Activated T-helper 1 cell treated with anti-CD3 and anti-CD28 coated beads, Interleukin-12 subunit alpha, Interleukin-12 subunit beta, Interleukin-2, Interleukin-4 antibody, amounts not matched to agents 30 ng/mL and 10 ng/mL and 1 ng/mL, durations not matched to agents 14 hours and 24 hours and 36 hours (primary cell): ENCODE measurements around the gene HERPUD2. TPM values are rescaled to one million over a fixed set of nuclear protein-coding genes. Genes with fewer than 3 reads are reported as not detected.

Experiments
- DNase-seq: peaks from one replicate; pipeline ENCODE4 v3.0.0; 2021; ENCODE audit warnings: low spot score
- H3K27ac Mint-ChIP-seq: one replicate; pipeline ENCODE4 v1.8.0; 2021; ENCODE audit warnings: mild to moderate bottlenecking, mixed read lengths
- H3K27me3 Mint-ChIP-seq: one replicate; pipeline ENCODE4 v1.8.0; 2022; ENCODE audit warnings: mild to moderate bottlenecking, moderate library complexity, mixed read lengths; ENCODE audit not compliant: insufficient read depth
- H3K36me3 Mint-ChIP-seq: one replicate; pipeline ENCODE4 v1.8.0; 2021; ENCODE audit warnings: low read depth, mixed read lengths
- H3K4me1 Mint-ChIP-seq: one replicate; pipeline ENCODE4 v1.8.0; 2021; ENCODE audit warnings: low read depth, mixed read lengths
- H3K4me3 Mint-ChIP-seq: one replicate; pipeline ENCODE4 v1.8.0; 2021; ENCODE audit warnings: mild to moderate bottlenecking, moderate library complexity, mixed read lengths
- H3K9me3 Mint-ChIP-seq: one replicate; pipeline ENCODE4 v1.8.0; 2021; ENCODE audit warnings: mixed read lengths
- intact Hi-C: fragments of 100-400 bp; cut with micrococcal nuclease; formaldehyde crosslinking; loops from one replicate; pipeline ENCODE4 v1.15.1; 2024
- total RNA-seq: library from RNA; stranded (reverse); gene quantifications from 2 replicates; pipeline ENCODE4 v1.2.3, GENCODE V29; 2022

HERPUD2 gene
- total RNA-seq, 1 donor from 2014 or later, result 24.8 TPM

- Mint-ChIP-seq H3K9me3 (peaks cover 11% of the 10 kb centered on the region), H3K27me3 (peaks cover 6% of the 10 kb centered on the region), H3K36me3 (no peaks in the 10 kb centered on the region), H3K4me1 (peaks cover 43% of the 10 kb centered on the region), H3K4me3 (no peak overlapping the region), H3K27ac (peak overlapping the region; percentile 56)
- DNase-seq, result no peak
- intact Hi-C loops, result loop anchor here (1.0 to 5.0 kb wide), 3 partner anchors 8 to 395 kb away; partner anchors contain the start of gene HERPUD2
Observed at GRCh38 chr7:35722054-35722849, 27.3 kb upstream of the HERPUD2 start.

- H3K4me1 Mint-ChIP-seq, result peaks cover 37% of the 10 kb centered on the region
Observed at GRCh38 chr7:35721288-35721687, 26.4 kb upstream of the HERPUD2 start.

GRCh38 chr7:35720849-35721248 lies 25.9 kb upstream of the HERPUD2 start:
- Mint-ChIP-seq H3K27ac (no peak overlapping the region), H3K9me3 (peaks cover 11% of the 10 kb centered on the region), H3K4me1 (peaks cover 33% of the 10 kb centered on the region), H3K27me3 (peaks cover 6% of the 10 kb centered on the region), H3K36me3 (no peaks in the 10 kb centered on the region), H3K4me3 (no peak overlapping the region)
- no peak for DNase-seq
- intact Hi-C loops, result loop anchor here (5.0 kb wide), 1 partner anchor 396 kb away; no protein-coding TSS in a partner anchor

More at GRCh38 chr7:35721288-35721687, 26.4 kb upstream of the HERPUD2 start:
- DNase-seq, result no peak
- Mint-ChIP-seq H3K27me3 (peaks cover 6% of the 10 kb centered on the region), H3K4me3 (no peak overlapping the region), H3K9me3 (peaks cover 11% of the 10 kb centered on the region), H3K36me3 (no peaks in the 10 kb centered on the region), H3K27ac (no peak overlapping the region)
- intact Hi-C loops, result loop anchor here (5.0 kb wide), 1 partner anchor 396 kb away; no protein-coding TSS in a partner anchor

DNA sequence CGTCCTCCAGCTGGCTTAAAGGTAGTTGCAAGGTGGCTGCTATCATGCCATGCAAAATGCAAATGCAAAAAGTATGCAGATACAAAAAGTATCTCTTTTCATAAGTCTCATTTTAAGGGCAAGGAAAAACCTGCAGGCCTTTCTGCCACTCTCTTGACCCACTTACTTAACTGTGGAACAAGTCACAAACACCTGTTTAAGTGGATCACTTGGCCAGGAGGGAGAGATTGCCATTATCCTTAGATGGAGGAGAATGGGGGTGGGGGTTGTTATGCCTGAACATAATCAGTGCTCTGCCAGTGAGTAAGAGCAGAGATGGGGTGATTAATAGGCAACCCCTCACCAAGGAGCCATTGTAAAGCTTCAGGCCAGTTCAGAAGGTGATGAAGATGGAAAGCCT lies 25.1 kb upstream of the HERPUD2 start:
- H3K4me1 Mint-ChIP-seq, result peaks cover 28% of the 10 kb centered on the region
- DNase-seq, result no peak
- peaks cover 11% of the 10 kb centered on the region for H3K9me3 Mint-ChIP-seq
- no peaks in the 10 kb centered on the region for H3K36me3 Mint-ChIP-seq
- intact Hi-C loops, result loop anchor here (5.0 kb wide), 1 partner anchor 397 kb away; no protein-coding TSS in a partner anchor
- H3K4me3 Mint-ChIP-seq, result no peak overlapping the region
- H3K27ac Mint-ChIP-seq, result no peak overlapping the region
- peaks cover 8% of the 10 kb centered on the region for H3K27me3 Mint-ChIP-seq

GRCh38 chr7:35718047-35718446 lies 23.1 kb upstream of the HERPUD2 start:
- peaks cover 13% of the 10 kb centered on the region for H3K4me1 Mint-ChIP-seq
- H3K4me3 Mint-ChIP-seq, result no peak overlapping the region
- intact Hi-C loops, result no loop called here

GRCh38 chr7:35717516-35717915 lies 22.6 kb upstream of the HERPUD2 start:
- Mint-ChIP-seq H3K9me3 (peaks cover 3% of the 10 kb centered on the region), H3K4me1 (peaks cover 7% of the 10 kb centered on the region), H3K4me3 (no peak overlapping the region), H3K27me3 (peaks cover 16% of the 10 kb centered on the region), H3K36me3 (no peaks in the 10 kb centered on the region), H3K27ac (no peak overlapping the region)
- DNase-seq, result no peak
- intact Hi-C loops, result no loop called here

More at GRCh38 chr7:35718047-35718446, 23.1 kb upstream of the HERPUD2 start:
- H3K27me3 Mint-ChIP-seq, result peaks cover 16% of the 10 kb centered on the region
- H3K9me3 Mint-ChIP-seq, result peaks cover 8% of the 10 kb centered on the region
- no peak for DNase-seq
- no peak overlapping the region for H3K27ac Mint-ChIP-seq
- no peaks in the 10 kb centered on the region for H3K36me3 Mint-ChIP-seq

DNA sequence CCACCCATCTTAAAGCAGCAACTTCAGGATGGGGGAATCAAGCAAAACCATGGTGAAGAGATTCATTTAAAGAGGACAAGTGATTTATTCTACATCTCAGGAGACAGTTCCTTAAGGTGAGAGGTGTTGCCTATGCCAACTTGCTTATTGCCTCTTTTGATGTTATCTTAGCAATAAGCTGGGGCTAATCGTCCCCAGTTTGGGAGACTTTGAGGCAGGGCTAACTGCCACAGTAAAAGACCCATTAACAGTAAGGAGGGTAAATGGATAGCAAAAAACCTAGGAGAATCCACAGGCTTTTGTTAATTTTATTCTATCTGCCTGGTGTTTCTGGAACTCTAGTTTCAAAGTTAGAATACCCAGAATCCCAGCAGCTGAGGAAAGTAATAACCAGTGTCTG lies 22.1 kb upstream of the HERPUD2 start:
- Mint-ChIP-seq H3K36me3 (no peaks in the 10 kb centered on the region), H3K9me3 (no peaks in the 10 kb centered on the region)

DNA sequence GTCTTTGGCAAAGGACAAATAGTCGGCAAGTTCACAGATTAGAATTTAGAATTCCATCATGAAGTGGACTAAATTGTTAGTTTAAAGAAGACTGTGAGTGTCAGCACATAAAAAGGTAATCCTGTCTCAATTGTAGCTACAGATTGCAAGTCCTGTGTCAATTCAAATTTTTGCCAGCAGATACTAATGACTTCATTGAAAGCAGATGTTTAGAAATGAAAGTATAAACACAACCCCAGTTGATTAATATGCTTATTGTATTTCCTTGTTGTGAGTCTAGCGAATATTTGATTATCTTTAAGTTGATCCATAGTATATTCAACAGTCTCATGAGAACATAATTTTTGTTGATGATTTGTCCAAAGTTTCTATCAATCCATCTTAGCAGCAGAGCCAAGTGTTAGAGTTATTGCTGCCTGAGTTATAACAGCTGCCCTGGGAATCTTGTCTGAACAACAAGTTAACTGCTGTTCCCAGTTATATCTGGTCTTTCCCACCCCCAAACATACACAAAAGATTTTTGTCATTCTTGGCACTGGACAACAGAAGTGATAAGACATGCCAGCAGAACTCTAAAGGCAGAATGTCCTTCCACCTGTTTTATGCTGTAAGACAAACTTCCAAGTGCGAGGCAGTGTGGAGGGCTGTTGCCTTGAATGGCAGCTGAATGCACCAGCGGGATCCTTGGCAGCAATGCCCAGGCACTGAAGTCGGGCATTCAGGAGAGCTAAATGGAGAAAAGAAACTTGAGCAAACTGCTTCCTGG lies 21.3 kb upstream of the HERPUD2 start:
- intact Hi-C loops, result no loop called here
- Mint-ChIP-seq H3K4me1 (peaks cover 4% of the 10 kb centered on the region), H3K36me3 (no peaks in the 10 kb centered on the region), H3K9me3 (no peaks in the 10 kb centered on the region), H3K27ac (no peak overlapping the region), H3K4me3 (no peak overlapping the region), H3K27me3 (peaks cover 20% of the 10 kb centered on the region)
- DNase-seq, result no peak

More for the DNA sequence above, 22.1 kb upstream of the HERPUD2 start:
- peaks cover 4% of the 10 kb centered on the region for H3K4me1 Mint-ChIP-seq
- intact Hi-C loops, result no loop called here
- no peak overlapping the region for H3K4me3 Mint-ChIP-seq
- no peak overlapping the region for H3K27ac Mint-ChIP-seq
- DNase-seq, result no peak
- peaks cover 16% of the 10 kb centered on the region for H3K27me3 Mint-ChIP-seq

DNA sequence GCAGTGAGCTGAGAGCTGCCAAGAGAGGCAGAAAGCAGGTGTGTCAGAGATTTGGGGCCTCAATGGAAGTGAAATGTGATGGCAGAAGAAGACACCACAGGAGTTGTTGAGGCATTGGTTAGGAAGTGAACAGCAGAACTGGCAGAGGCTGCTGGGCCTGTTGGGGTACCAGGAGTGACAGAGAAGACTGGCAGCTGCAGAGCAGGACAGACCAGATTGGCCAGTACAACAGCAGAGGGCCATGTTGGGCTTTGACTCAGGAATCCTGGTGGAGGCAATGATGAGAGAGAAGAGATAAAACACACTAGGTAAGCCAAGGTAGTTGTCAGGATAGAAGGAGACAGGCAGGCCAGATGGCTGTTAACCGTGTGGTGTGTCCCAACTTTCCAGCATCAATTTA lies 19.9 kb upstream of the HERPUD2 start:
- H3K9me3 Mint-ChIP-seq, result no peaks in the 10 kb centered on the region
- peaks cover 10% of the 10 kb centered on the region for H3K4me1 Mint-ChIP-seq
- peaks cover 2% of the 10 kb centered on the region for H3K36me3 Mint-ChIP-seq

GRCh38 chr7:35714407-35714806 lies 19.5 kb upstream of the HERPUD2 start:
- Mint-ChIP-seq H3K36me3 (peaks cover 2% of the 10 kb centered on the region), H3K27ac (no peak overlapping the region), H3K4me3 (no peak overlapping the region), H3K27me3 (peaks cover 26% of the 10 kb centered on the region), H3K9me3 (no peaks in the 10 kb centered on the region), H3K4me1 (peaks cover 15% of the 10 kb centered on the region)
- intact Hi-C loops, result no loop called here
- DNase-seq, result no peak

More for the DNA sequence above, 19.9 kb upstream of the HERPUD2 start:
- Mint-ChIP-seq H3K27ac (no peak overlapping the region), H3K4me3 (no peak overlapping the region), H3K27me3 (peaks cover 26% of the 10 kb centered on the region)
- no peak for DNase-seq
- intact Hi-C loops, result no loop called here

GRCh38 chr7:35712563-35713226 lies 17.8 kb upstream of the HERPUD2 start:
- intact Hi-C loops, result no loop called here

GRCh38 chr7:35707422-35707821 lies 12.5 kb upstream of the HERPUD2 start:
- Mint-ChIP-seq H3K27me3 (peaks cover 16% of the 10 kb centered on the region), H3K36me3 (peaks cover 2% of the 10 kb centered on the region), H3K9me3 (no peaks in the 10 kb centered on the region), H3K27ac (no peak overlapping the region), H3K4me1 (peaks cover 20% of the 10 kb centered on the region), H3K4me3 (no peak overlapping the region)
- DNase-seq, result no peak
- intact Hi-C loops, result no loop called here

More at GRCh38 chr7:35712563-35713226, 17.8 kb upstream of the HERPUD2 start:
- no peak overlapping the region for H3K4me3 Mint-ChIP-seq
- H3K9me3 Mint-ChIP-seq, result no peaks in the 10 kb centered on the region
- H3K27me3 Mint-ChIP-seq, result peaks cover 22% of the 10 kb centered on the region
- no peak overlapping the region for H3K27ac Mint-ChIP-seq
- H3K36me3 Mint-ChIP-seq, result peaks cover 2% of the 10 kb centered on the region
- DNase-seq, result no peak
- H3K4me1 Mint-ChIP-seq, result peaks cover 17% of the 10 kb centered on the region
